Activated CD8-positive, alpha-beta memory T cell treated with anti-CD3 and anti-CD28 coated beads for 48 hours (primary cell): ENCODE results near the gene SLC50A1.
"Not testable (repeated sequence)": the region's sequence is repeated elsewhere in the genome, so short reads cannot be mapped to it uniquely, and the experiment has no call there.

Experiments
- DNase-seq, 3 experiments: peaks; one replicate each; pipeline ENCODE4 v3.0.0-alpha.2; 2020; ENCODE audit warnings: low read depth in 2 of 3, low spot score in 2 of 3

The SLC50A1 gene

DNA sequence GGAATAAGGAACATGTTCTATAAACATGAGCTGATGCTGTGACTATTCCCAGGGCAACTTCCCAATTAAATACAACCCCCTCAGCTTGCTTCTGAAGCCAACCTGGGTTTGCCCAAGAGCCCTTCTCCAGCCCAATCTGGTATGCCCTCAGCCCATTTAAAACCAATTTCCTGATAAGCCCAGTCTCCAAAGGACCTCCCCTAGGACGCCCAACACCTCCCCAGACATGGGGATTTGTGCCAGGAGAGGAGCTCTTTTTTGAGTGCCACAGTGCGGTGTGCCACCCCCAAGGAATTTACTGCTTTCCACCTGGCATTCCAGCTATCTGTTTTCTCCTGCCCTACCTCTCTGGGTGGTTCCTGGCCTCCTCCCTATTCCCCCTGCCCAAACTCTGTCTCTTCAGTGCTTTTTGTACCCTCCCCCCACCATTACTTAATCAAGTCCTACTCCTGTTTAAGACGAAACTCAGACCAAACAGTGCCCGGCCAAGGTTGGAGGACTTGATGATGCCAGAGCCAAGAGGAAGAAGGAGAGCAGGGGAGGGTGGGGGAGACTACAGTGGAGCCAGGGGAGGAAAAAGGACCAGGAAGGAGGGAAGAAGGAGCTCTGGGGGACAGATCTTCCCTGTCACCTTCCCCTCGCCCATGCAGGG lies 19.4 kb upstream of the SLC50A1 start:
- DNase-seq = no peak

DNA sequence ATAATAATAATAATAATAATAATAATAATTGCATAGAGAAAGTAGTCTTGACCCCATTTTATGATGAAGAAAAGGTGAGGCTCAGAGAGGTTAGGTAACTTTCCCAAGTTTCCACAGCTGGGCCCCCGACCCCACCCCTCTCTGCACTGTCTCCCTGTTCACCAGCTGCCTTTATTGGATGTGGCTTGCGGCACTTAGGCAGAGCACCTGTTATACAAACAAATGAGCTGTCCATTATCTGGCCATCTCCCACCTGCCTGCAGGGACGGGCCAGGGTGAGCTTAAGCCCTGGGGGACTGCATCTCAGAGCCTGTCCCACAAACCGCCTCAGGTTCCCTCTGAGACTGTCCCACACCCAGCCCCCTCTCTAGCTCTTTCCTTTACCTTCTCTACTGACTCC lies 18.0 kb upstream of the SLC50A1 start:
- DNase-seq = no peak

DNA sequence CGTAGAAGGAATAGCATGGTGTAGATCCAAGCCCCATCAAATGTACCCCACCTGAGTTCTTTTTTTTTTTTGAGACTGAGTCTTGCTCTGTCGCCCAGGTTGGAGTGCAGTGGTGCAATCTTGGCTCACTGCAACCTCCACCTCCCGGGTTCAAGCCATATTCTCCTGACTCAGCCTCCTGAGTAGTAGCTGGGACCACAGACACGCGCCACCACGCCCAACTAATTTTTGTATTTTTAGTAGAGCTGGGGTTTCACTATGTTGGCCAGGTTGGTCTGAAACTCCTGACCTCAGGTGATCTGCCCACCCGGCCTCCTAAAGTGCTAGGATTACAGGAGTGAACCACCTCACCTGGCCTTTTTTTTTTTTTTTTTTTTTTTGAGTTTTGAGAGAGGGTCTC lies 17.6 kb upstream of the SLC50A1 start:
- DNase-seq = not testable (repeated sequence)

GRCh38 chr1:155120253-155120652 lies 15.4 kb upstream of the SLC50A1 start:
- DNase-seq = no peak

DNA sequence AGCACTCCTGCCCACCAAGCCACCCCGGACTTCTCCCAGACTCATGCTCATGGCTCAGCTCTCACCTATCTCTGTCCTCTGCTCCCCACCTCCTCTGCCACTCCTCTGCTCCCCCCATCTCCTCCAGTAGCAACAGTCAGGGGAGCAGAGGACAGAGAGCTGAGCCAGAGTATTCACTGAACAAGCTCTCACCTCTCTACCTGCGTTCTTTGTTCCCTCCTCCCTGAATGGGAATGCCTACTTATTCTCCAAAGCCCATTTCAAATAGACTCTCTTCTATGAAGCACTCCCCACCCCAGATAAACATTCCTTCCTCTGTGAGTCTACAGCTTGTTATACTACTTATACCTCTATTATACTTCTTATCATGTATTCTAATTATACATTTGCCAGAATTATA lies 14.4 kb upstream of the SLC50A1 start:
- DNase-seq = no peak

DNA sequence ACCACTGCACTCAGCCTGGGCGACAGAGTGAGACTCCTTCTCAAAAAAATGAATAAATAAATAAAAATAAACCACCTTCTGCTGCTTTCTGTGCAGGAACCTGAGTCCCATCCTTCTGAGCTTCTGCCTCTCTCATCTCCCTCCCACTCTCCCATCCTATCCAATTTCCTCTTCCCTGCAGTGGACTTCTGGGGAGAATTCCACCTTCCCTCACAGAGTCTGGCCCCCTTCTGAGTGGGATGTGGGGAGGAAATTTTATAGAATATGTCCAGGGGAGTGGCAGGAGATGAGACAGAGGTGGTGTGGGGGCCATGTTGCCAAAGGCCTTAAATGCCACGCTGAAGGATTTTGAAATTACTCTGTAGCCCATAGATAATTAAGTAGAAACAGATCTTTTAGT lies 13.3 kb upstream of the SLC50A1 start:
- no peak for DNase-seq

DNA sequence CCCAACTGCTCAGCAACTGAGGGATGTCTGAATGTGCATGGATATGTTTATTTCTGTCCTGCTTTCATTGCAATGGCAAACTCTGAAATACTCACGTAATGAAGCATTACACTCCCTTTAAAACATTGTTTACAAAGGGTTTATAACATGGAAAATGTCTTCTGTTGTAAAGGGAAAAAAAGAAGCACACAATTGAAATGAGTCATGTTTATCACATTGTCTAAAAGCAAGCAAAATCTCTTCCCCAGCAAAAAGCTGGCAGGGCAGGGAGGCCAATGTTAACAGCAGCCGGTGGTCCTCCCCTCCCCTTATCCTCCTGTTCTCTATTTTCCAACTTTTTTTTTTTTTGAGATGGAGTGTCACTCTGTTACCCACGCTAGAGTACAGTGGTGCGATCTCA lies 11.9 kb upstream of the SLC50A1 start:
- no peak for DNase-seq

- no peak for DNase-seq
Measured at GRCh38 chr1:155124503-155125463, 10.9 kb upstream of the SLC50A1 start.

GRCh38 chr1:155125511-155125945 lies 10.1 kb upstream of the SLC50A1 start:
- no peak for DNase-seq

GRCh38 chr1:155125946-155126555 lies 9.6 kb upstream of the SLC50A1 start:
- no peak for DNase-seq

DNA sequence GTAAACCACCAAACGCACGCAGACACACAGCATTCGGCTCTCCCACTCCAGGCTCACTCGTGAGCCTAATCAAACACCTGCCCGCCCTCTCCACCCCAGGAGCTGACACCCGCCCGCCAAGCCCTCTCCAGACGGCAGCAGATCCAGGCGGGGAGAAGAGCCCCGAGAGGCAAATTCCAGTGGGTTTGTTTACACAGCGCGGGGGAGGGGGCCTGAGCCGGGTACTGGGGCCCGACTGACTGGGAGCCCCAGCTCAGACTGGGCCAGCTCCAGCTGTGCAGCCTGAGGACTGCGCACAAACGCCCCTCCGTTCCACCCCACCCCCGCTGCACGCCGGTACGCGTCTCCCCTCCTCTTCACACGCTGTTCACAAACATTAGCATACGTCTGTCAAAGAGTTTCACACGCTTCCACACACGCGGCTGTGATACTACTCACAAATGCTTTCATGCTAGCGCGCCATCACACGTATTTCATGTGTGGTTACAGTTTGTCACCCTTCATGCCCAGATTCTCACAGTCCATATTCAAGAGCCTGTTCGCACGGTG lies 9.0 kb upstream of the SLC50A1 start:
- no peak for DNase-seq

DNA sequence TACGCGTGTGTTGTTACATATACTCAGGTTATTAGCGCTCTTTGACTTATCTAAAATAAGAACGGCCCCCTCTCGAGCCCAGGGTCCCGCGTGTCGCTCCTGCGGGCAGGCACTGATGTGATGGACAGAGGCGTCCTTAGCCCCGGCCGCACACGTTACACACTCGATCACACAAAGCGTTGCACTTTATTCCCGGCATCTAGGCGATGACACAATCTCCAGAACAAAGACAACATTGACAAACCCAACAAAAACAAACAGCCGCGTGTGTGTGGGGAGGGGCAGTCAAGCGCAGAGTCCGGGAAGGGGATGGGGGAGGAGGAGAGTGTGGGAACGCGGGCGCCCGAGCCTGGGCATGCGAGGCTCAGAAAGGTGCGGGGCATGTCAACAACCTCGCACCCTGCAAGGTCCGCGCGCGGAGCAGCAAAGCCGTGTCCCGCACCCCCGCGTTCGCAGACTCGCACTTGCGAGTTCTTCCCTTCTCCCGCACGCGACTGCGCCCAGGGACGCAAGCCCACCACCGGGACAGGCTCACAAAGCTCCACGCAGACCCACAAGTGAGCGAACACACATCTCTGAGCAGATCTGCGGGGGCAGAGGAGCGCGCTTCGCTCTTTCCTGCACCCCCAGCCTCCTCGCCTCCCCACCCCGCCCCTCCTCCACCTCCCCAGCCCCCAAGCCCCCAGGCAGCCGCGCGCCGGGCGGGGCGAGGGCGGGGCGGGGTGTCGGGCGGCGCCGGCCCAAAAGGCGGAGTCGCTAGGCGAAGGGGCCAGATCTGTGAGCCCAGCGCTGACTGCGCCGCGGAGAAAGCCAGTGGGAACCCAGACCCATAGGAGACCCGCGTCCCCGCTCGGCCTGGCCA lies 8.3 kb upstream of the SLC50A1 start, which contains the start of gene EFNA1:
EFNA1 (plus strand) TSS at position 772 of the 862 bp plus-strand sequence. CDS start 102 bp downstream, outside the sequence.
- peak in 1 of 3 experiments; percentile 18 for DNase-seq

DNA sequence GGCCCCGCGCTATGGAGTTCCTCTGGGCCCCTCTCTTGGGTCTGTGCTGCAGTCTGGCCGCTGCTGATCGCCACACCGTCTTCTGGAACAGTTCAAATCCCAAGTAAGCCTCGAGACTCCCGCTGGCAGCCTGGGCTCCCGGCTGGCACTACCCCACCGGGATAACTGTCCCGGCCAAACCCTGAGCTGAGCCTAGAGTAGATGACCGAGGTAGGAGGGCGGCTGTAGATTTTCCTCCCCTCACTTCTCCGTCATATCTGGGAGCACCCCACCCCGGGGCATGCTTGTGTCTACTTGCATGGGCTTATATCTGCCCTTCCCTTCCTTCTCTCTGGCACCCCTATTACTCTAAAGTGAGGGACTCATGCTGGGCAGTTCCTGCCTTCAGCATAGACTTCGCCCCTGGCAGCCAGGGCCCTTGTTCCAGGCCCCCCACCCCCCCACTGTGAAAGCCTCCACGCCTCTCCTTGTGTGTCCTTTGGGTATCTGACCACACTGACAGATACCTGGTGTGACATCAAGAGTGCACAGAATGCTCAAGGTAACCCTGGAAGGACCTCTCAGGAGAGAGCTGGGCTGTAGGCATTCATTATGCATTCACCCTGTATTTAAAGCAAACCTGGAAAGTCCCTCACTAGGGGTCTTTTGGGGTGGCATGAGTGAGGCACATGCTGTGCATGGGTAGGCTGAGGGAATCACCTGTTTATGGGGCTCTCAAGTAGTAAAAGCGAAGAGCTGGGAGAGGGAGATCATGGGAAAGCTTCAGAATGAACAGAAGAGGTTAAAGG lies 7.5 kb upstream of the SLC50A1 start:
- DNase-seq = no peak

DNA sequence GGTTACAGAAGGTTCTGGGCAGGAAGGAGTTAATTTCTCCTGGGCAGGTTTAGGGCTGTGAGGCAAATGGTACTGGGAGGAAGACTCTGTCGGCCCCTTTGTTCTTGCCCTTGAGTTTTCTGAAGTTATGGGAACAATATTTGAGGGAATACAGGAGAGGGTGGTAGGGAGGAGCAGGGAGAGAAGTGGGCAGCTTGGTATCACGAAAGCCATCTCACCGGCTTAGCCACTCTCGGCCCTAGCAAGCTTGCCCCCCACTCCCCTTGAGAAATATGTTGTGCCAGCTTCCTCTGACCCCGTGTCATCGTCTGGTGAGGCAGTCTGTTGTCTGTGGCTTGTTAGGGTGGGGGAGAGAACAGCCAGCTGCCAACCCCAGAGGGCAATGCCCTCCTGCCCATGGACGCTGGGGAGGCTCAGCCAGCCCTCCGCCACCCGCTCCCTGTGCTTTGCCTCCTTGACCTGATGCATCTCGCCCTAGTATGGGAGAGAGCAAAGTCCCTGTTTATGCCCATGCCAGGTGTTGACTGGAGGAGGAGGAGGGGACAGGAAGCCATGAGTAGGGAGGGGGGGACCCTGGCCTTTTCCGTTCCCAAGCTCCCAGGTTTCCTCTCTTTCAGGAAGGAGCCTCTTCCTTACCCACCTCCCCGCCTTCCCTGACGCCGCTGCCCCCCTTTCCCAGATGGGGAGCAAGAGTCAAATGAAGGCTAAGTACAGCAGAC lies 6.7 kb upstream of the SLC50A1 start:
- no peak for DNase-seq

GRCh38 chr1:155130272-155131006 lies 5.2 kb upstream of the SLC50A1 start:
- no peak for DNase-seq

- DNase-seq = no peak
Measured at GRCh38 chr1:155131285-155131684, 4.4 kb upstream of the SLC50A1 start.

DNA sequence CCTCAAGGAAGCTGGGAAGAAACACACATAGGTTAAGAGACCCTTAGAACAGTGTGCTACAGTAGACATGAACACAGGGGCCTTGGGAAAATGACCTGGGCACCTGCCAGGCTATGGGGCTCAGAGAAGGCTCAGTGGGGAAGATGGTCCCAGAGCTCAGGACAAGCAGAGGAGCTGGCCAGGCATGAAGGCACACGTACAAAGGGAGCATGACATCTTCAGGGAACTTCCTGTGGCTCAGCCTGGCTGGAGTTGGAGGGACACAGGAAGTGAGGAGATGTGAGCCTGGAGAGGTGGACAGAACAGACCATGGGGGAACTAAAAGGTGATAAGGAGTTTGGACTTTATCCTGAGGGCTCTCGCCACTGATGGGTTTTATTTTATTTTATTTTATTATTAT lies 3.8 kb upstream of the SLC50A1 start:
- no peak for DNase-seq

DNA sequence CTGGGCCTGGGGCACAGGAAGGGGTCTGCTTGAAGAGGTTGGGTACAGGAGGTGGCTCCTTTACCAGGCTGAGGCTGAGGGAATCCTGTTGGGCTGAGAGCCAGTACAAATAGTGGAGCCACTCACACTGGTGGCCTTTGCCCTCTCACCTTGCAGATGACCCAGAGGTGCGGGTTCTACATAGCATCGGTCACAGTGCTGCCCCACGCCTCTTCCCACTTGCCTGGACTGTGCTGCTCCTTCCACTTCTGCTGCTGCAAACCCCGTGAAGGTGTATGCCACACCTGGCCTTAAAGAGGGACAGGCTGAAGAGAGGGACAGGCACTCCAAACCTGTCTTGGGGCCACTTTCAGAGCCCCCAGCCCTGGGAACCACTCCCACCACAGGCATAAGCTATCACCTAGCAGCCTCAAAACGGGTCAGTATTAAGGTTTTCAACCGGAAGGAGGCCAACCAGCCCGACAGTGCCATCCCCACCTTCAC lies 1.8 kb upstream of the SLC50A1 start:
- DNase-seq = no peak
